Astrocyte (in vitro differentiated cells and primary cell): Measurements from ENCODE around the gene RASGRP1. TPM values are rescaled to one million over a fixed set of nuclear protein-coding genes. Genes with fewer than 3 reads are reported as not detected.

ENCODE experiments used
- DNase-seq: peaks from one replicate; pipeline ENCODE4 v3.0.0-alpha.2; 2010; ENCODE audit warnings: low read depth
- FAIRE-seq: peaks from 2 replicates; lab custom pipeline; 2011; peaks lifted over from hg19 to GRCh38; lab: Jason Lieb, UNC
- H2AFZ ChIP-seq: 2 replicates; pipeline ENCODE4 v1.6.0; 2012; ENCODE audit warnings: low read depth, low read length, inconsistent platforms
- H3K27ac ChIP-seq: 2 replicates; pipeline ENCODE4 v1.5.1; 2011; ENCODE audit warnings: low read depth, low read length, inconsistent platforms
- H3K27me3 ChIP-seq: 2 replicates; pipeline ENCODE4 v1.6.0; 2011; ENCODE audit warnings: low read length, inconsistent platforms; ENCODE audit not compliant: insufficient read depth
- H3K36me3 ChIP-seq: 2 replicates; pipeline ENCODE4 v1.5.1; 2011; ENCODE audit warnings: low read length, inconsistent platforms; ENCODE audit not compliant: insufficient read depth
- H3K4me1 ChIP-seq: 2 replicates; pipeline ENCODE4 v1.5.1; 2011; ENCODE audit warnings: low read length, inconsistent platforms; ENCODE audit not compliant: insufficient read depth
- H3K4me2 ChIP-seq: 2 replicates; pipeline ENCODE4 v1.6.0; 2012; ENCODE audit warnings: low read length, inconsistent platforms
- H3K4me3 ChIP-seq: 2 replicates; pipeline ENCODE4 v1.5.1; 2011; ENCODE audit warnings: low read depth, mild to moderate bottlenecking, low read length, inconsistent platforms; ENCODE audit not compliant: insufficient read depth
- H3K79me2 ChIP-seq: 2 replicates; pipeline ENCODE4 v1.6.0; 2012; ENCODE audit warnings: mild to moderate bottlenecking, low read length, inconsistent platforms; ENCODE audit not compliant: insufficient read depth
- H3K9ac ChIP-seq: 2 replicates; pipeline ENCODE4 v1.6.0; 2012; ENCODE audit warnings: mild to moderate bottlenecking, low read length, inconsistent platforms
- H3K9me3 ChIP-seq: 2 replicates; pipeline ENCODE4 v1.5.1; 2012; ENCODE audit warnings: low read depth, mild to moderate bottlenecking, low read length, inconsistent platforms; ENCODE audit not compliant: insufficient read depth
- H4K20me1 ChIP-seq: 2 replicates; pipeline ENCODE4 v1.6.0; 2012; ENCODE audit warnings: low read length, inconsistent platforms; ENCODE audit not compliant: insufficient read depth
- H3K27ac Mint-ChIP-seq: one replicate; pipeline ENCODE4 v1.8.0; 2021; ENCODE audit warnings: mild to moderate bottlenecking, mixed read lengths; ENCODE audit not compliant: unreplicated experiment
- H3K27me3 Mint-ChIP-seq: one replicate; pipeline ENCODE4 v1.8.0; 2021; ENCODE audit warnings: low read depth, mixed read lengths; ENCODE audit not compliant: unreplicated experiment
- H3K36me3 Mint-ChIP-seq: one replicate; pipeline ENCODE4 v1.8.0; 2021; ENCODE audit warnings: low read depth, mixed read lengths; ENCODE audit not compliant: unreplicated experiment
- H3K4me1 Mint-ChIP-seq: one replicate; pipeline ENCODE4 v1.8.0; 2021; ENCODE audit warnings: low read depth, mixed read lengths; ENCODE audit not compliant: unreplicated experiment
- H3K4me3 Mint-ChIP-seq: one replicate; pipeline ENCODE4 v1.8.0; 2021; ENCODE audit warnings: mild to moderate bottlenecking, moderate library complexity, mixed read lengths; ENCODE audit not compliant: unreplicated experiment
- H3K9me3 Mint-ChIP-seq: one replicate; pipeline ENCODE4 v1.8.0; 2021; ENCODE audit warnings: mild to moderate bottlenecking, mixed read lengths; ENCODE audit not compliant: unreplicated experiment
- EZH2 ChIP-seq: IDR thresholded peaks from 2 replicates; pipeline ENCODE4 v1.6.1; 2012; ENCODE audit warnings: mild to moderate bottlenecking, low read length, inconsistent platforms; ENCODE audit not compliant: insufficient read depth
- total RNA-seq: library from RNA; stranded (reverse); gene quantifications from 2 replicates; pipeline ENCODE4 v1.2.1, GENCODE V29; 2021
- TF ChIP-seq, protein P1 (sequence below): IDR thresholded peaks from 2 replicates; pipeline ENCODE4 v1.5.1; 2011; ENCODE audit warnings: low read depth, mild to moderate bottlenecking, inconsistent platforms, low read length, moderate library complexity; ENCODE audit not compliant: insufficient read depth

The RASGRP1 gene
- total RNA-seq, 1 donor from 2014 or later: 1.4 TPM

- Histone ChIP-seq H3K4me2 (no peak overlapping the region), H3K4me3 (no peak overlapping the region), H4K20me1 (no peaks in the 10 kb centered on the region), H3K9ac (no peak overlapping the region), H3K36me3 (no peaks in the 10 kb centered on the region), H3K27me3 (peaks cover 10% of the 10 kb centered on the region), H3K79me2 (no peaks in the 10 kb centered on the region), H3K27ac (no peak overlapping the region), H3K4me1 (no peaks in the 10 kb centered on the region), H2AFZ (no peak overlapping the region), H3K9me3 (no peaks in the 10 kb centered on the region)
- Mint-ChIP-seq H3K27me3 (peaks cover 14% of the 10 kb centered on the region), H3K27ac (no peak overlapping the region), H3K4me3 (no peak overlapping the region), H3K9me3 (peaks cover 5% of the 10 kb centered on the region), H3K36me3 (no peaks in the 10 kb centered on the region), H3K4me1 (peaks cover 2% of the 10 kb centered on the region)
- DNase-seq (no peak), FAIRE-seq (no peak)
- TF ChIP-seq, protein P1, sequence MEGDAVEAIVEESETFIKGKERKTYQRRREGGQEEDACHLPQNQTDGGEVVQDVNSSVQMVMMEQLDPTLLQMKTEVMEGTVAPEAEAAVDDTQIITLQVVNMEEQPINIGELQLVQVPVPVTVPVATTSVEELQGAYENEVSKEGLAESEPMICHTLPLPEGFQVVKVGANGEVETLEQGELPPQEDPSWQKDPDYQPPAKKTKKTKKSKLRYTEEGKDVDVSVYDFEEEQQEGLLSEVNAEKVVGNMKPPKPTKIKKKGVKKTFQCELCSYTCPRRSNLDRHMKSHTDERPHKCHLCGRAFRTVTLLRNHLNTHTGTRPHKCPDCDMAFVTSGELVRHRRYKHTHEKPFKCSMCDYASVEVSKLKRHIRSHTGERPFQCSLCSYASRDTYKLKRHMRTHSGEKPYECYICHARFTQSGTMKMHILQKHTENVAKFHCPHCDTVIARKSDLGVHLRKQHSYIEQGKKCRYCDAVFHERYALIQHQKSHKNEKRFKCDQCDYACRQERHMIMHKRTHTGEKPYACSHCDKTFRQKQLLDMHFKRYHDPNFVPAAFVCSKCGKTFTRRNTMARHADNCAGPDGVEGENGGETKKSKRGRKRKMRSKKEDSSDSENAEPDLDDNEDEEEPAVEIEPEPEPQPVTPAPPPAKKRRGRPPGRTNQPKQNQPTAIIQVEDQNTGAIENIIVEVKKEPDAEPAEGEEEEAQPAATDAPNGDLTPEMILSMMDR: no peak
- no peak for TF ChIP-seq EZH2
Measured at GRCh38 chr15:38598749-38599148, 34.1 kb upstream of the RASGRP1 start.

GRCh38 chr15:38597219-38597800, 32.7 kb upstream of the RASGRP1 start:
- Histone ChIP-seq H3K9me3 (no peaks in the 10 kb centered on the region), H3K27me3 (peaks cover 8% of the 10 kb centered on the region), H3K4me3 (no peak overlapping the region), H3K4me1 (no peaks in the 10 kb centered on the region), H3K36me3 (no peaks in the 10 kb centered on the region), H3K79me2 (no peaks in the 10 kb centered on the region), H2AFZ (no peak overlapping the region), H3K9ac (no peak overlapping the region), H3K27ac (no peak overlapping the region), H4K20me1 (no peaks in the 10 kb centered on the region), H3K4me2 (no peak overlapping the region)
- no peak for TF ChIP-seq EZH2
- TF ChIP-seq, protein P1: no peak
- H3K27ac Mint-ChIP-seq: no peak overlapping the region
- H3K4me1 Mint-ChIP-seq: peaks cover 4% of the 10 kb centered on the region
- H3K36me3 Mint-ChIP-seq: no peaks in the 10 kb centered on the region
- no peak overlapping the region for H3K4me3 Mint-ChIP-seq
- FAIRE-seq (no peak), DNase-seq (no peak)
- peaks cover 19% of the 10 kb centered on the region for H3K27me3 Mint-ChIP-seq
- H3K9me3 Mint-ChIP-seq: peaks cover 7% of the 10 kb centered on the region

DNA sequence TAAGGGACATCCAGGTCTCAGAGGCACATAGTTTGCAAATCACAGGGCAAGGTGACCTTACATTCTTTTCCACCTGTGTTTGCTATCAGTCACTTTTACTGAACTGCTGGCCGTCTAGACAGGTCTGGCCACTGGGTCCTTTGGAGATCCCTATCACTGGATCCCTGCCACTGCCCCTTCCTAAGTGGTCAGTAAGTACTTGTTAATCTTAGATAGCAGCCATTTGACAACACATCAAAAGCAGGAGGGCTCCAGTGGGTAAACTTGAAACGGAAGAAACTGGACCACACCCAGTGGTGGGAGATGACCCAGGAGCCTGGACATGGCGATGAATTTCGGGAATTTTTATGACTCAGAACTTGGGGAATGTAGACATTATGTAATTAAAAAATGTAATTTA, 28.9 kb upstream of the RASGRP1 start:
- Histone ChIP-seq H4K20me1 (no peaks in the 10 kb centered on the region), H2AFZ (no peak overlapping the region), H3K4me1 (no peaks in the 10 kb centered on the region), H3K27ac (no peak overlapping the region), H3K27me3 (peaks cover 10% of the 10 kb centered on the region), H3K9me3 (no peaks in the 10 kb centered on the region), H3K9ac (no peak overlapping the region), H3K4me3 (no peak overlapping the region), H3K79me2 (no peaks in the 10 kb centered on the region), H3K4me2 (no peak overlapping the region), H3K36me3 (no peaks in the 10 kb centered on the region)
- DNase-seq: no peak
- Mint-ChIP-seq H3K9me3 (peaks cover 11% of the 10 kb centered on the region), H3K4me3 (no peak overlapping the region), H3K27ac (no peak overlapping the region), H3K4me1 (peaks cover 18% of the 10 kb centered on the region), H3K27me3 (peaks cover 20% of the 10 kb centered on the region), H3K36me3 (no peaks in the 10 kb centered on the region)
- FAIRE-seq: no peak
- TF ChIP-seq, protein P1: no peak
- TF ChIP-seq EZH2: no peak
